SK-N-SH (cell line): Measurements from ENCODE around the gene LSM10.

Source experiments
- CTCF ChIP-seq: fragments of 200-600 bp; sonication (generic); IDR thresholded peaks from 2 replicates; pipeline ENCODE4 v1.6.1; 2017; ENCODE audit warnings: antibody characterized with exemption, mild to moderate bottlenecking, moderate library complexity
- EZH2phosphoT487 ChIP-seq: fragments of 200-600 bp; sonication (generic); IDR thresholded peaks from 2 replicates; pipeline ENCODE4 v1.6.1; 2017; ENCODE audit warnings: low read depth, mixed run types, mild to moderate bottlenecking, antibody characterized with exemption, moderate library complexity, borderline replicate concordance
- FOSL2 ChIP-seq: IDR thresholded peaks from 2 replicates; pipeline ENCODE4 v1.4.0; 2012; ENCODE audit warnings: low read depth, mild to moderate bottlenecking, moderate library complexity, borderline replicate concordance
- FOXM1 ChIP-seq: IDR thresholded peaks from 2 replicates; pipeline ENCODE4 v1.4.0; 2012; ENCODE audit warnings: low read depth, mild to moderate bottlenecking
- JUND ChIP-seq: IDR thresholded peaks from 2 replicates; pipeline ENCODE4 v1.4.0; 2012
- MXI1 ChIP-seq: IDR thresholded peaks from 2 replicates; pipeline ENCODE4 v1.6.1; 2012; ENCODE audit warnings: mild to moderate bottlenecking, low read depth, low read length, improper control_type of control experiment
- POLR2AphosphoS5 ChIP-seq: IDR thresholded peaks from 2 replicates; pipeline ENCODE4 v1.6.1; 2012; ENCODE audit warnings: low read depth, low read length
- RAD21 ChIP-seq: IDR thresholded peaks from 2 replicates; pipeline ENCODE4 v1.6.1; 2012; ENCODE audit warnings: mild to moderate bottlenecking, low read length
- TCF12 ChIP-seq: IDR thresholded peaks from 2 replicates; pipeline ENCODE4 v1.4.0; 2012
- USF1 ChIP-seq: IDR thresholded peaks from 2 replicates; pipeline ENCODE4 v1.4.0; 2012; ENCODE audit warnings: low read depth, borderline replicate concordance
- USF2 ChIP-seq: fragments of 150-350 bp; IDR thresholded peaks from 2 replicates; pipeline ENCODE4 v1.6.1; 2017; ENCODE audit warnings: antibody characterized with exemption, low read length, low read depth, borderline replicate concordance
- YY1 ChIP-seq: IDR thresholded peaks from 2 replicates; pipeline ENCODE4 v1.4.0; 2012; ENCODE audit warnings: low read depth, mild to moderate bottlenecking

GRCh38 chr1:36443297-36443696, 45.6 kb upstream of the LSM10 start:
- no peak for TF ChIP-seq POLR2AphosphoS5
- no peak for TF ChIP-seq CTCF
- no peak for TF ChIP-seq YY1
- no peak for TF ChIP-seq JUND
- TF ChIP-seq EZH2phosphoT487, result no peak
- TF ChIP-seq MXI1, result no peak
- TF ChIP-seq USF2, result no peak
- no peak for TF ChIP-seq RAD21
- no peak for TF ChIP-seq TCF12
- no peak for TF ChIP-seq FOXM1
- TF ChIP-seq FOSL2, result no peak
- TF ChIP-seq USF1, result no peak
